ENCODE data around the gene NASP.
A peak's percentile ranks its signal among the peaks of the same experiment; 100 is the strongest.

NASP gene

GRCh38 chr1:45583666-45584350 lies at the start of gene NASP:
TSS of gene NASP (plus strand) at chr1:45584041. CDS start at chr1:45584147, 106 bp downstream.
- DNase-seq (ENCODE audit: low spot score): peak; percentile 79

- no peak for DNase-seq (ENCODE audit: low spot score)
Measured at GRCh38 chr1:45535988-45536766, 47.7 kb upstream of the NASP start.

GRCh38 chr1:45536886-45537285 lies 47.0 kb upstream of the NASP start:
- no peak for DNase-seq (ENCODE audit: low spot score)

GRCh38 chr1:45541193-45541592 lies 42.6 kb upstream of the NASP start:
- DNase-seq (ENCODE audit: low spot score): no peak

- no peak for DNase-seq (ENCODE audit: low spot score)
Measured at GRCh38 chr1:45542591-45542990, 41.2 kb upstream of the NASP start.

GRCh38 chr1:45543581-45544417 lies 40.0 kb upstream of the NASP start:
- DNase-seq (ENCODE audit: low spot score): peak; percentile 85

GRCh38 chr1:45544530-45544929 lies 39.3 kb upstream of the NASP start:
- no peak for DNase-seq (ENCODE audit: low spot score)

- DNase-seq (ENCODE audit: low spot score): peak; percentile 49
Measured at GRCh38 chr1:45545019-45545493, 38.8 kb upstream of the NASP start.

- no peak for DNase-seq (ENCODE audit: low spot score)
Measured at GRCh38 chr1:45545553-45546310, 38.1 kb upstream of the NASP start.

- peak; percentile 81 for DNase-seq (ENCODE audit: low spot score)
Measured at GRCh38 chr1:45550401-45551351, 33.2 kb upstream of the NASP start, which contains the start of gene AKR1A1. TSS of gene AKR1A1 (plus strand) at chr1:45550826. CDS start at chr1:45561795, 10,969 bp downstream.

- DNase-seq (ENCODE audit: low spot score): no peak
Measured at GRCh38 chr1:45551684-45552083, 32.2 kb upstream of the NASP start.

GRCh38 chr1:45552331-45552730 lies 31.5 kb upstream of the NASP start:
- no peak for DNase-seq (ENCODE audit: low spot score)

GRCh38 chr1:45554198-45554597 lies 29.6 kb upstream of the NASP start:
- no peak for DNase-seq (ENCODE audit: low spot score)

GRCh38 chr1:45557422-45557944 lies 26.4 kb upstream of the NASP start:
- DNase-seq (ENCODE audit: low spot score): no peak

GRCh38 chr1:45563843-45564242 lies 20.0 kb upstream of the NASP start:
- no peak for DNase-seq (ENCODE audit: low spot score)

- no peak for DNase-seq (ENCODE audit: low spot score)
Measured at GRCh38 chr1:45566722-45567121, 17.1 kb upstream of the NASP start.

GRCh38 chr1:45567911-45568310 lies 15.9 kb upstream of the NASP start:
- DNase-seq (ENCODE audit: low spot score): no peak

- no peak for DNase-seq (ENCODE audit: low spot score)
Measured at GRCh38 chr1:45568421-45568820, 15.4 kb upstream of the NASP start.

GRCh38 chr1:45569571-45569961 lies 14.3 kb upstream of the NASP start:
- no peak for DNase-seq (ENCODE audit: low spot score)

- DNase-seq (ENCODE audit: low spot score): peak; percentile 79
Measured at GRCh38 chr1:45569962-45570581, 13.8 kb upstream of the NASP start.

Measured in kidney capillary endothelial cell (primary cell).